ENCODE data around the gene ULK4.

DNA sequence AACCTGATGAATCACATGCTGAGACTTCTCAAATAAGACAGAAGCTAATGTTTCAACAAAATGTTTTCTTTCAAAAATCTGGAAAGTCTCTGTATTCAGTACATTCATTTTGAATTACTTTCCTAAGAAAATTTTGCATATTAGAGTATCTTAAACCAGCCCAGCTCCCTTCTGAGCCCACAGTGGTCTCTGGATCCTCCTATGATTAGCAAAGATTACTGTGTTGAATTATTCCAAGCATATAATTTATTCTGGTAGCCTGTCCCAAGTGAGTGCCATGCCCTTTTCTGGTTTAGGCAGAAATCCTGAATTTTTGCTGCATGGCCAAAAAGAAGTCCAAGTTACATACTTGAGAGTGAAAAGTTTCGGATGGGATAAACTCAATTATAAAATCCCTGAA is 483.6 kb downstream of the ULK4 start:
- TF ChIP-seq, protein P1, sequence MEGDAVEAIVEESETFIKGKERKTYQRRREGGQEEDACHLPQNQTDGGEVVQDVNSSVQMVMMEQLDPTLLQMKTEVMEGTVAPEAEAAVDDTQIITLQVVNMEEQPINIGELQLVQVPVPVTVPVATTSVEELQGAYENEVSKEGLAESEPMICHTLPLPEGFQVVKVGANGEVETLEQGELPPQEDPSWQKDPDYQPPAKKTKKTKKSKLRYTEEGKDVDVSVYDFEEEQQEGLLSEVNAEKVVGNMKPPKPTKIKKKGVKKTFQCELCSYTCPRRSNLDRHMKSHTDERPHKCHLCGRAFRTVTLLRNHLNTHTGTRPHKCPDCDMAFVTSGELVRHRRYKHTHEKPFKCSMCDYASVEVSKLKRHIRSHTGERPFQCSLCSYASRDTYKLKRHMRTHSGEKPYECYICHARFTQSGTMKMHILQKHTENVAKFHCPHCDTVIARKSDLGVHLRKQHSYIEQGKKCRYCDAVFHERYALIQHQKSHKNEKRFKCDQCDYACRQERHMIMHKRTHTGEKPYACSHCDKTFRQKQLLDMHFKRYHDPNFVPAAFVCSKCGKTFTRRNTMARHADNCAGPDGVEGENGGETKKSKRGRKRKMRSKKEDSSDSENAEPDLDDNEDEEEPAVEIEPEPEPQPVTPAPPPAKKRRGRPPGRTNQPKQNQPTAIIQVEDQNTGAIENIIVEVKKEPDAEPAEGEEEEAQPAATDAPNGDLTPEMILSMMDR (conservative IDR thresholded peaks at IDR 0.05 in 1 of 2, IDR thresholded peaks at IDR 0.05 in 1 of 2; ENCODE audit: low read depth in 1 of 2, low read length in 2 of 2), result no peak
- no peak for TF ChIP-seq EZH2 (IDR thresholded peaks at IDR 0.05; ENCODE audit: low read length, missing control alignments)
